ENCODE measurements around the gene GRM7. TPM values are rescaled to one million over a fixed set of nuclear protein-coding genes. Genes with fewer than 3 reads are reported as not detected.

GRM7 gene
- polyA plus RNA-seq, 1 experiment = not detected

DNA sequence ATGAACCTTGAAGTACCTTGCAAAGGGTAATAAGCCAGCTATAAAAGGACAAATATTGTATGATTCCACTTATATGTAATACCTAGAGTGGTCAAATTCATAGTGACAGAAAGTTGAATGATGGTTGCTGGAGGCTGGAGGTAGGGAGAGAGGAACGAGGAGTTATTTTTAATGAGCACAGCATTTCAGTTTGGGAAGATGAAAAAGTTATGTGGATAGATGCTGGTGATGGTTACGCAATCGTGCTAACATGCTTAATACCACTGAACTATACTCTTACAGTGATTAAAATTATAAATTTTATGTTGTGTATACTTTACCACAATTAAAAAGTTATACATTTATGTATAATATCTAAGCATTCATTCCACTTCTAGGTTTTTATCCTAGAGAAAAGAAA, 168.6 kb downstream of the GRM7 start:
- TF ChIP-seq, protein P1, sequence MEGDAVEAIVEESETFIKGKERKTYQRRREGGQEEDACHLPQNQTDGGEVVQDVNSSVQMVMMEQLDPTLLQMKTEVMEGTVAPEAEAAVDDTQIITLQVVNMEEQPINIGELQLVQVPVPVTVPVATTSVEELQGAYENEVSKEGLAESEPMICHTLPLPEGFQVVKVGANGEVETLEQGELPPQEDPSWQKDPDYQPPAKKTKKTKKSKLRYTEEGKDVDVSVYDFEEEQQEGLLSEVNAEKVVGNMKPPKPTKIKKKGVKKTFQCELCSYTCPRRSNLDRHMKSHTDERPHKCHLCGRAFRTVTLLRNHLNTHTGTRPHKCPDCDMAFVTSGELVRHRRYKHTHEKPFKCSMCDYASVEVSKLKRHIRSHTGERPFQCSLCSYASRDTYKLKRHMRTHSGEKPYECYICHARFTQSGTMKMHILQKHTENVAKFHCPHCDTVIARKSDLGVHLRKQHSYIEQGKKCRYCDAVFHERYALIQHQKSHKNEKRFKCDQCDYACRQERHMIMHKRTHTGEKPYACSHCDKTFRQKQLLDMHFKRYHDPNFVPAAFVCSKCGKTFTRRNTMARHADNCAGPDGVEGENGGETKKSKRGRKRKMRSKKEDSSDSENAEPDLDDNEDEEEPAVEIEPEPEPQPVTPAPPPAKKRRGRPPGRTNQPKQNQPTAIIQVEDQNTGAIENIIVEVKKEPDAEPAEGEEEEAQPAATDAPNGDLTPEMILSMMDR (IDR thresholded peaks at IDR 0.05; ENCODE audit: low read depth, low read length) = no peak
- POLR2A ChIA-PET = no interaction called here

DNA sequence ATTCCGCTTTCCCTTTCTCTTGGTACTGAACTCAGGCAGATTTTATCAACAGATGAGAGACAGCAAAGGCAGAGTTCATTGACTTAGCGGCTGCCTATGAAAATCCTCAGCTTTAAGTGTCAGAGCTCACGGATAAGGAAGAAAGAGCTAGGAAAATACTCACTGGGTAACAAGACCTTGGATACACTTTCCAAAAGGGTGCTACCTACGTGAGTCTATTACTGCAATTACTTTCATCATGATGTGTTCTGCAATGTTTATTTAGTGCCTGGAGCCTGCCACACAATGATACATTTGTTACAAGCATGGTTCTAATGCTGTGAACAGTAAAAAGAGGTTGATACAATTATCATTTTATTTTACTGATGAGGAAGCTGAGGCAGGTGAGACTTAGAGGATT, 177.5 kb downstream of the GRM7 start:
- DNase-seq (ENCODE audit: low read depth, low spot score) = no peak
- Histone ChIP-seq H3K27me3 (ENCODE audit: control insufficient read depth, insufficient read depth, low read length) (no peaks in the 10 kb centered on the region), H3K27ac (ENCODE audit: low read depth, low read length) (no peak overlapping the region), H3K4me3 (ENCODE audit: low read depth, low read length) (no peak overlapping the region), H3K9me3 (ENCODE audit: control insufficient read depth, insufficient read depth, low read length) (peaks cover 13% of the 10 kb centered on the region; the same call in 1 of the 2 replicates)
- ChIA-PET POLR2A (no interaction called here), CTCF (no interaction called here)
- TF ChIP-seq, protein P1 (IDR thresholded peaks at IDR 0.05; ENCODE audit: low read depth, low read length) = no peak

More for the DNA sequence above, 168.6 kb downstream of the GRM7 start:
- Histone ChIP-seq H3K27ac (ENCODE audit: low read depth, low read length) (no peak overlapping the region), H3K4me3 (ENCODE audit: low read depth, low read length) (no peak overlapping the region), H3K9me3 (ENCODE audit: control insufficient read depth, insufficient read depth, low read length) (peaks cover 4% of the 10 kb centered on the region), H3K27me3 (ENCODE audit: control insufficient read depth, insufficient read depth, low read length) (no peaks in the 10 kb centered on the region)
- CTCF ChIA-PET = no interaction called here
- no peak for DNase-seq (ENCODE audit: low read depth, low spot score)

DNA sequence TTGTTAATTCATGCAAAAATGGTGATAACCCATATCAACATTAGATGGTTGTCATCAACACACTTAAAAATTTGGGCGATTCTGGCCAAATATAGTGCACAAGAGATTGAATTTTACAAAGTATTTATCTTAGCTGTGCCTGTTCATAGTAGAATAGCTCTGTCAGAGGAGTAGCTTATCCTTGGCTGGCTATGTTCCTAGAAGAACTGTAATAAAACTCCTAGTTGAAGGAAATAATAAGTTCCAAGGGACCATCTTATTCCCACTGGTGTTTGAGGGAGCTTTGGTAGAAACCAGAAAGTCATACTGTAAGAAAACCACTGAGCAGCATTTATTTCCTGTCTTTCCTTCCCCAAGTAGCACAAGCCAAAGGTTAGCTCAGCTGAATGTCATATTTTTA, 201.8 kb downstream of the GRM7 start:
- TF ChIP-seq, protein P1 (IDR thresholded peaks at IDR 0.05; ENCODE audit: low read depth, low read length) = no peak
- no peak for DNase-seq (ENCODE audit: low read depth, low spot score)
- ChIA-PET CTCF (no interaction called here), POLR2A (no interaction called here)
- Histone ChIP-seq H3K27me3 (ENCODE audit: control insufficient read depth, insufficient read depth, low read length) (no peaks in the 10 kb centered on the region), H3K4me3 (ENCODE audit: low read depth, low read length) (no peak overlapping the region), H3K27ac (ENCODE audit: low read depth, low read length) (no peak overlapping the region), H3K9me3 (ENCODE audit: control insufficient read depth, insufficient read depth, low read length) (no peaks in the 10 kb centered on the region)

DNA sequence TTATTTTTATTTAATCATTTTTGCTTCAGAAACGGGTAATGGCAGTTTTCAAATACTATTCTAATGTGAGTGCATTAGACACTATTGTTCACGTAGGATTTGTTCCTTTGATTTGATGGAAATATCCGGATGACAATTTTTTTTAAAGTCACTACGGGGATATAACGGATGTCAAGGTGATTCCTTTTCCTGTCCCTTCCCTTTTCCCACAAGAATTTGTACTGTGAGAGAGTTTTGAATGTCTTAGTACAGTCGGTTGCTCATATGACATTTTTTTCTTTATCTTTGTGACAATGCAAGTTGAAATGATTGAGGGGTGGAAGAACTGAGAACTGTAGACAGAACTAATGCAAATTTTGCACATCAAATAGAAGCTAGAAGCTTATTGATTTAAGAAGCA, 209.5 kb downstream of the GRM7 start:
- Histone ChIP-seq H3K9me3 (ENCODE audit: control insufficient read depth, insufficient read depth, low read length) (no peaks in the 10 kb centered on the region; the same call in 1 of the 2 replicates), H3K4me3 (ENCODE audit: low read depth, low read length) (no peak overlapping the region), H3K27me3 (ENCODE audit: control insufficient read depth, insufficient read depth, low read length) (no peaks in the 10 kb centered on the region), H3K27ac (ENCODE audit: low read depth, low read length) (no peak overlapping the region)
- CTCF ChIA-PET = no interaction called here
- no peak for DNase-seq (ENCODE audit: low read depth, low spot score)
- TF ChIP-seq, protein P1 (IDR thresholded peaks at IDR 0.05; ENCODE audit: low read depth, low read length) = no peak
- POLR2A ChIA-PET = no interaction called here

DNA sequence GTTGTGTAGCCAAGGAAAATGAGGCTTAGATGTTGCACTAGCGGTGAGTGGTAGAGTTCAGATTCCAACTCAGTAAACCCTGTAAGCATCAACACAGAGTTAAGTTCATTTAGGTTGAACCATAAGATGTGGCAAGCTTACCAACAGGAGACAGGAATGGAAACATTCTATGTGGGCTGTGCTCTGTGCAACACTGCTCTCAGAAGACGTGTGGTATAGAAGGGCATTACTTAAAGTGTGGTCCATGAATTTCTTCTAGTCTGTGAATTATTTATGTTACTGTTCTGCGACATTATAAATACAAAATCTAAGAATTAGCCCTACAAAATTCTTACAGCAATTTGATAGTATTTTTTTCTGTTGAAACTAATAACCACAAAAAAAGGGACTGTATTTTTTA, 213.3 kb downstream of the GRM7 start:
- Histone ChIP-seq H3K27me3 (ENCODE audit: control insufficient read depth, insufficient read depth, low read length) (no peaks in the 10 kb centered on the region), H3K9me3 (ENCODE audit: control insufficient read depth, insufficient read depth, low read length) (peaks cover 3% of the 10 kb centered on the region; the same call in 1 of the 2 replicates), H3K27ac (ENCODE audit: low read depth, low read length) (no peak overlapping the region), H3K4me3 (ENCODE audit: low read depth, low read length) (no peak overlapping the region)
- CTCF ChIA-PET = no interaction called here
- POLR2A ChIA-PET = no interaction called here
- TF ChIP-seq, protein P1 (IDR thresholded peaks at IDR 0.05; ENCODE audit: low read depth, low read length) = no peak
- DNase-seq (ENCODE audit: low read depth, low spot score) = no peak

All from AG04450 (cell line).